Keratinocyte (primary cell): Measurements from ENCODE around the gene SNIP1. TPM values are rescaled to one million over a fixed set of nuclear protein-coding genes. Genes with fewer than 3 reads are reported as not detected.

ENCODE experiments used
- DNase-seq: peaks from one replicate; pipeline ENCODE4 v3.0.0-alpha.2; 2011; ENCODE audit warnings: low read depth, missing footprints, low spot score
- FAIRE-seq: peaks from 2 replicates; lab custom pipeline; 2011; peaks lifted over from hg19 to GRCh38; lab: Jason Lieb, UNC
- H2AFZ ChIP-seq: 2 replicates; pipeline ENCODE4 v1.6.0; 2012; ENCODE audit warnings: low read length, control low read depth, inconsistent platforms; ENCODE audit not compliant: control insufficient read depth
- H3K27ac ChIP-seq: 2 replicates; pipeline ENCODE4 v1.5.1; 2011; ENCODE audit warnings: low read length; ENCODE audit not compliant: control insufficient read depth, insufficient read depth
- H3K27me3 ChIP-seq: 3 replicates; pipeline ENCODE4 v1.6.0; 2011; ENCODE audit warnings: low read length; ENCODE audit not compliant: control insufficient read depth, insufficient read depth; ENCODE audit errors: extremely low read depth
- H3K36me3 ChIP-seq, 2 experiments: 2 replicates in 1 of 2; 3 replicates in 1 of 2; pipeline ENCODE4 v1.5.1; 2011; ENCODE audit warnings: low read length in 2 of 2, mild to moderate bottlenecking in 1 of 2; ENCODE audit not compliant: control insufficient read depth in 2 of 2, insufficient read depth in 2 of 2; ENCODE audit errors: extremely low read depth in 1 of 2
- H3K4me1 ChIP-seq: 3 replicates; pipeline ENCODE4 v1.5.1; 2011; ENCODE audit warnings: low read length; ENCODE audit not compliant: control insufficient read depth, insufficient read depth; ENCODE audit errors: extremely low read depth
- H3K4me2 ChIP-seq: 3 replicates; pipeline ENCODE4 v1.6.0; 2011; ENCODE audit warnings: low read depth, low read length; ENCODE audit not compliant: control insufficient read depth, insufficient read depth; ENCODE audit errors: extremely low read depth
- H3K4me3 ChIP-seq, 3 experiments: fragments of 200-600 bp in 1 of 3; sonication (generic) in 1 of 3; 2 replicates in 2 of 3; 3 replicates in 1 of 3; pipeline ENCODE4 v1.5.1; 2011 to 2016; ENCODE audit warnings: low read length in 3 of 3, mild to moderate bottlenecking in 3 of 3, control low read depth in 2 of 3, inconsistent platforms in 1 of 3, low read depth in 1 of 3, mixed read lengths in 1 of 3, mixed run types in 1 of 3, moderate library complexity in 1 of 3; ENCODE audit not compliant: control insufficient read depth in 2 of 3, insufficient read depth in 2 of 3; ENCODE audit errors: extremely low read depth in 1 of 3
- H3K79me2 ChIP-seq: 2 replicates; pipeline ENCODE4 v1.6.0; 2012; ENCODE audit warnings: low read length; ENCODE audit not compliant: control insufficient read depth, insufficient read depth
- H3K9ac ChIP-seq: 3 replicates; pipeline ENCODE4 v1.6.0; 2011; ENCODE audit warnings: low read length; ENCODE audit not compliant: control insufficient read depth, insufficient read depth; ENCODE audit errors: extremely low read depth
- H3K9me1 ChIP-seq: 3 replicates; pipeline ENCODE4 v1.6.0; 2011; ENCODE audit warnings: low read length; ENCODE audit not compliant: control insufficient read depth, insufficient read depth; ENCODE audit errors: extremely low read depth
- H3K9me3 ChIP-seq: 2 replicates; pipeline ENCODE4 v1.5.1; 2012; ENCODE audit warnings: low read depth, low read length; ENCODE audit not compliant: control insufficient read depth
- H4K20me1 ChIP-seq: 3 replicates; pipeline ENCODE4 v1.6.0; 2011; ENCODE audit warnings: low read length; ENCODE audit not compliant: control insufficient read depth, insufficient read depth; ENCODE audit errors: extremely low read depth
- EZH2 ChIP-seq: IDR thresholded peaks from one replicate; pipeline ENCODE4 v1.6.1; 2012; ENCODE audit warnings: inconsistent platforms, mild to moderate bottlenecking, low read length, moderate library complexity
- dilution Hi-C: fragments of 300-500 bp; cut with MboI; formaldehyde crosslinking; loops from one replicate; pipeline ENCODE4 v1.7.0; 2020; ENCODE audit warnings: low sequenced_read_pairs; ENCODE audit not compliant: extremely low pct_ligation_motif_present
- polyA plus RNA-seq, 5 experiments: library from polyadenylated mRNA; depleted of rRNA in 3 of 5; stranded (reverse) in 3 of 5; stranded (forward) in 1 of 5; unstranded in 1 of 5; fragments of >200 nt; gene quantifications; 1 replicate in 1 of 5; 2 replicates in 3 of 5; 3 replicates in 1 of 5; pipeline versions ENCODE4 v1.2.1 to v1.2.3, GENCODE V29; 2011 to 2012; ENCODE audit warnings: missing spikeins in 2 of 5, low read depth in 1 of 5, low replicate concordance in 1 of 5
- small RNA-seq, 3 experiments: library from RNA; depleted of rRNA; stranded (forward); fragments of <200 nt; gene quantifications; one replicate each; pipeline ENCODE3, GENCODE V24; 2012; ENCODE audit warnings: low read depth in 3 of 3, low replicate concordance in 1 of 3; ENCODE audit not compliant: insufficient read length in 3 of 3
- TF ChIP-seq, protein P1 (sequence below), 3 experiments: IDR thresholded peaks in 1 of 3; conservative IDR thresholded peaks in 1 of 3; optimal IDR thresholded peaks in 1 of 3; 2 replicates in 2 of 3; 3 replicates in 1 of 3; pipeline versions ENCODE3 to v1.5.1; 2011; ENCODE audit warnings: low read length in 3 of 3, mild to moderate bottlenecking in 3 of 3, moderate library complexity in 2 of 3, control low read depth in 1 of 3, inconsistent platforms in 1 of 3; ENCODE audit not compliant: insufficient read depth in 2 of 3; ENCODE audit errors: extremely low read depth in 1 of 3

SNIP1 gene
- polyA plus RNA-seq, 1 donor (not counting 4 experiments of a cell fraction or from before 2014, with no cell fraction given): 8.9 TPM

DNA sequence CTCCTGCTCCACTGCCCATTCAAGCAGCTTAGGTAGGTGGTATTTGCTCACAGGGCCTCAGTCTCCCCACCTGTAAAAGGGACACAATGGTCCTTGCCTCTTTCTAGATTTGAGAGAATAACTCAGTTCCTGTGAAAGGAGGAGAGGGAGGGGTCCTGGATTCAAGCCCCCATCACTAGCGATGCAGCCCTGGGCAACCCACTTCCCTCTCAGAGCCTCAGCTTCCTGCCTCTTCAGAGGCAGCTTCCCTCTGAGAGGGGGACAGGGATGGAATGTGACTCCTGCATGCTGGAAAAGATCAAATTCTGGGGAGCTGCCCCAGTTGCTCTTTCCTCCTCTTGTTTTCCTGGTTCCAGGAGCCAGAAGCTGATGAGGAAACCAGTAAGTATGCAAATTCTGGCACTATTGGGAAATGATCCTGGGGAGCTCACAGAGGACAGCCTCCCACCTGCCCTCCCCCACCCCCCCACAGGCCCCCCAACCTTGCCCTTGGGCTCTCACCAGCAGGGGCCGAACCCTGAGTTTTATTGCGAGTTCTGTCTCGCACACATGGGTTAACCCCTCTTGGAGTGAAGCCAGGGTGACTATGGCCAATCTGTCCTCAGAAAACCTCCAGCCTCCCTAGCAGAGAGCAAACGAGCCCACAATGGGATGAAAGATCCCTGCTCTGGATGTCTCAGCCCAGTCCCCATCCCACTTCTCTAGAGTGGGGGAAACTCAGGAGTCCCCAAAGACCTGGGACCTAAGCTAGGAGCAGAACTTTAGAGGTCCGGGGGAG, 68.0 kb downstream of the SNIP1 start:
- Histone ChIP-seq H3K9ac (peak overlapping the region; percentile 2), H2AFZ (no peak overlapping the region), H3K4me1 (peaks cover 46% of the 10 kb centered on the region), H3K36me3 (peaks cover 29 to 31% of the 10 kb centered on the region in 2 experiments), H3K4me3 (no peak overlapping the region), H3K79me2 (peaks cover 15% of the 10 kb centered on the region), H3K4me2 (no peak overlapping the region), H3K27me3 (no peaks in the 10 kb centered on the region), H3K9me3 (no peaks in the 10 kb centered on the region), H3K9me1 (peaks cover 8% of the 10 kb centered on the region), H4K20me1 (peaks cover 22% of the 10 kb centered on the region), H3K27ac (peak overlapping the region; percentile 50)
- dilution Hi-C loops: no loop called here
- FAIRE-seq (no peak), DNase-seq (no peak)
- TF ChIP-seq EZH2: no peak
- TF ChIP-seq, protein P1, sequence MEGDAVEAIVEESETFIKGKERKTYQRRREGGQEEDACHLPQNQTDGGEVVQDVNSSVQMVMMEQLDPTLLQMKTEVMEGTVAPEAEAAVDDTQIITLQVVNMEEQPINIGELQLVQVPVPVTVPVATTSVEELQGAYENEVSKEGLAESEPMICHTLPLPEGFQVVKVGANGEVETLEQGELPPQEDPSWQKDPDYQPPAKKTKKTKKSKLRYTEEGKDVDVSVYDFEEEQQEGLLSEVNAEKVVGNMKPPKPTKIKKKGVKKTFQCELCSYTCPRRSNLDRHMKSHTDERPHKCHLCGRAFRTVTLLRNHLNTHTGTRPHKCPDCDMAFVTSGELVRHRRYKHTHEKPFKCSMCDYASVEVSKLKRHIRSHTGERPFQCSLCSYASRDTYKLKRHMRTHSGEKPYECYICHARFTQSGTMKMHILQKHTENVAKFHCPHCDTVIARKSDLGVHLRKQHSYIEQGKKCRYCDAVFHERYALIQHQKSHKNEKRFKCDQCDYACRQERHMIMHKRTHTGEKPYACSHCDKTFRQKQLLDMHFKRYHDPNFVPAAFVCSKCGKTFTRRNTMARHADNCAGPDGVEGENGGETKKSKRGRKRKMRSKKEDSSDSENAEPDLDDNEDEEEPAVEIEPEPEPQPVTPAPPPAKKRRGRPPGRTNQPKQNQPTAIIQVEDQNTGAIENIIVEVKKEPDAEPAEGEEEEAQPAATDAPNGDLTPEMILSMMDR (optimal IDR thresholded peaks at IDR 0.05 in 1 of 3, IDR thresholded peaks at IDR 0.05 in 1 of 3, conservative IDR thresholded peaks at IDR 0.05 in 1 of 3; ENCODE audit: extremely low read depth in 1 of 3, insufficient read depth in 2 of 3, low read length in 3 of 3): no peak

Small RNA genes lying within 50 kb of the gene (small RNA-seq; reads per million reads assigned to genes)
- 0 reads per million in 3 experiments for gene AL034379.1
- 0 to 1.3 (median 1.0) reads per million in 3 experiments for gene MIR5581

Other genes starting within 250 kb of the SNIP1 start
- 17.5 to 55.5 TPM (median 24.4 TPM) in 3 replicates for gene ZC3H12A, start 79.7 kb downstream of the SNIP1 start, polyA plus RNA-seq
- 38.9 to 51.9 TPM (median 49.3 TPM) in 3 replicates for gene MEAF6, start 39.5 kb downstream of the SNIP1 start, polyA plus RNA-seq
- gene DNALI1, start 2.6 kb upstream of the SNIP1 start, polyA plus RNA-seq: 0.06 to 0.14 TPM (median 0.06 TPM) in 3 replicates
- 49.7 to 81.0 TPM (median 52.7 TPM) in 3 replicates for gene GNL2, start 41.6 kb upstream of the SNIP1 start, polyA plus RNA-seq
- gene RSPO1, start 80.6 kb upstream of the SNIP1 start, polyA plus RNA-seq: not detected in 3 replicates
- gene CDCA8, start 138.2 kb upstream of the SNIP1 start, polyA plus RNA-seq: 3.7 to 22.1 TPM (median 15.1 TPM) in 3 replicates
- 0.01 TPM in 1 of 3 replicates, not detected in the others for gene EPHA10, start 210.8 kb upstream of the SNIP1 start, polyA plus RNA-seq
- gene MANEAL, start 239.6 kb upstream of the SNIP1 start, polyA plus RNA-seq: 0.32 to 0.72 TPM (median 0.37 TPM) in 3 replicates